Transverse colon (tissue), 4 donors: ENCODE results near the gene ELAVL1. TPM values are rescaled to one million over a fixed set of nuclear protein-coding genes. Genes with fewer than 3 reads are reported as not detected.

Source experiments
- DNase-seq: peaks from one replicate; pipeline ENCODE4 v3.0.0-alpha.2; 2019
- H3K27ac ChIP-seq, 4 donors: fragments of 200-600 bp; sonication (generic); 2 replicates each; pipeline ENCODE4 v1.5.1; 2016 to 2018; ENCODE audit warnings: inconsistent platforms in 4 of 4
- H3K27me3 ChIP-seq: fragments of 200-600 bp; sonication (generic); 2 replicates; pipeline ENCODE4 v1.5.1; 2017; ENCODE audit warnings: inconsistent platforms
- H3K36me3 ChIP-seq, 4 donors: fragments of 200-600 bp; sonication (generic); 2 replicates each; pipeline ENCODE4 v1.5.1; 2017 to 2019; ENCODE audit warnings: inconsistent platforms in 4 of 4
- H3K4me1 ChIP-seq, 4 donors: fragments of 200-600 bp; sonication (generic); 2 replicates each; pipeline ENCODE4 v1.5.1; 2017 to 2020; ENCODE audit warnings: inconsistent platforms in 4 of 4
- H3K4me3 ChIP-seq, 4 donors: fragments of 200-600 bp; sonication (generic); 1 replicate in 1 of 4; 2 replicates in 3 of 4; pipeline versions ENCODE4 v1.5.1 to v1.6.1; 2017 to 2019; ENCODE audit warnings: inconsistent platforms in 4 of 4
- H3K9me3 ChIP-seq, 2 donors: fragments of 200-600 bp; sonication (generic); 2 replicates each; pipeline ENCODE4 v1.5.1; 2017 to 2019; ENCODE audit warnings: inconsistent platforms in 2 of 2
- CTCF ChIP-seq, 5 experiments: fragments of 200-600 bp in 3 of 5; fragments of 450-650 bp in 2 of 5; sonication (generic) in 3 of 5; IDR thresholded peaks; 1 replicate in 2 of 5; 2 replicates in 3 of 5; pipeline ENCODE4 v1.5.1; 2016 to 2017; ENCODE audit warnings: antibody characterized with exemption in 5 of 5, inconsistent platforms in 3 of 5, mild to moderate bottlenecking in 2 of 5, moderate library complexity in 1 of 5
- EP300 ChIP-seq: sonication (generic); formaldehyde crosslinking; IDR thresholded peaks from one replicate; pipeline ENCODE4 v1.6.1; 2017; ENCODE audit warnings: antibody characterized with exemption, low read depth
- POLR2A ChIP-seq: fragments of 450-650 bp; IDR thresholded peaks from one replicate; pipeline ENCODE4 v1.6.1; 2016; ENCODE audit warnings: antibody characterized with exemption, mild to moderate bottlenecking, moderate library complexity
- POLR2AphosphoS5 ChIP-seq, 3 donors: sonication (generic); formaldehyde crosslinking; IDR thresholded peaks; one replicate each; pipeline ENCODE4 v1.6.1; 2016; ENCODE audit warnings: antibody characterized with exemption in 3 of 3
- WGBS, 2 donors: methylation state at CpG; one replicate each; pipeline ENCODE4 v1.1.5; 2018; ENCODE audit warnings: low coverage in 1 of 2; 5-methylcytosine and 5-hydroxymethylcytosine counted together
- in situ Hi-C, 4 donors: fragments of 200-750 bp; cut with MboI; loops; one replicate each; pipeline versions ENCODE4 v1.15.0 to v1.15.1; 2017; ENCODE audit warnings: low sequenced_read_pairs in 3 of 4, low pct_ligation_motif_present in 1 of 4, low pct_unique_long_range_greater_than_20kb in 1 of 4
- intact Hi-C: fragments of 100-400 bp; cut with DNase I; formaldehyde crosslinking; loops from one replicate; pipeline ENCODE4 v1.15.1; 2023; ENCODE audit warnings: low total_unique reads
- total RNA-seq, 4 donors: library from RNA; depleted of rRNA; stranded (reverse); fragments of >200 nt; gene quantifications; one replicate each; pipeline ENCODE4 v1.1.0, GENCODE V29; 2016

ELAVL1 gene
- total RNA-seq, 4 donors from 2014 or later, result 11.9 to 101 (median 22.4) TPM

- Histone ChIP-seq H3K4me3 (no peak overlapping the region), H3K9me3 (no peaks in the 10 kb centered on the region), H3K4me1 (peaks cover 4 to 8% (median 6%) of the 10 kb centered on the region in 4 donors), H3K27me3 (peaks cover 17% of the 10 kb centered on the region), H3K27ac (no peak overlapping the region), H3K36me3 (peaks cover 0 to 29% (median 14%) of the 10 kb centered on the region in 4 donors)
- in situ Hi-C loops, result no loop called here
- no peak for DNase-seq
- intact Hi-C loops, result no loop called here
- WGBS, 2 donors, result 90 to 91% methylated on average over 8 to 51 of the region's 54 CpGs
- TF ChIP-seq CTCF (IDR thresholded peaks at IDR 0.05), result no peak
- TF ChIP-seq EP300, result no peak
- no peak for TF ChIP-seq POLR2A
- TF ChIP-seq POLR2AphosphoS5 (IDR thresholded peaks at IDR 0.05), result no peak
Measured at GRCh38 chr19:7910321-7911161, 94.9 kb downstream of the ELAVL1 start.

GRCh38 chr19:7909471-7910067 is 95.9 kb downstream of the ELAVL1 start:
- WGBS, 2 donors, result 92% methylated on average over 21 of the region's 21 CpGs; no CpG with 5 or more reads in 1 of the 2 donors
- Histone ChIP-seq H3K27me3 (peaks cover 8% of the 10 kb centered on the region), H3K9me3 (no peaks in the 10 kb centered on the region), H3K4me1 (peaks cover 12 to 18% (median 15%) of the 10 kb centered on the region in 4 donors), H3K4me3 (no peak overlapping the region), H3K36me3 (peaks cover 0 to 29% (median 14%) of the 10 kb centered on the region in 4 donors), H3K27ac (no peak overlapping the region)
- intact Hi-C loops (loop anchor here (5.0 kb wide), 1 partner anchor 1552 kb away; no protein-coding TSS in a partner anchor), in situ Hi-C loops (no loop called here)
- TF ChIP-seq POLR2AphosphoS5 (IDR thresholded peaks at IDR 0.05) (no peak), EP300 (no peak), CTCF (IDR thresholded peaks at IDR 0.05) (no peak), POLR2A (no peak)
- DNase-seq, result no peak

GRCh38 chr19:7908742-7909461 is 96.5 kb downstream of the ELAVL1 start:
- in situ Hi-C loops, result no loop called here
- no peak for DNase-seq
- Histone ChIP-seq H3K36me3 (peaks cover 0 to 29% (median 14%) of the 10 kb centered on the region in 4 donors), H3K9me3 (no peaks in the 10 kb centered on the region), H3K4me3 (no peak overlapping the region), H3K27ac (no peak overlapping the region), H3K27me3 (peaks cover under 1% of the 10 kb centered on the region), H3K4me1 (peaks cover 15 to 23% (median 17%) of the 10 kb centered on the region in 4 donors)
- TF ChIP-seq POLR2AphosphoS5 (IDR thresholded peaks at IDR 0.05) (no peak), CTCF (IDR thresholded peaks at IDR 0.05) (no peak), EP300 (no peak), POLR2A (no peak)
- intact Hi-C loops, result loop anchor here (5.0 kb wide), 1 partner anchor 1552 kb away; no protein-coding TSS in a partner anchor
- 91% methylated on average over 13 of the region's 19 CpGs; no CpG with 5 or more reads in 1 of the 2 donors for WGBS, 2 donors

Other genes with a start within 250 kb of the ELAVL1 start
- gene CLEC4M, start 242.4 kb downstream of the ELAVL1 start, total RNA-seq, result under 1 TPM in 1 of 4 donors, not detected in 3; 0.16 TPM
- 10 to 100 TPM in 3 of 4 donors, 1 to 10 TPM in 1; 8.5 to 65.8 (median 15.0) TPM for gene EVI5L, start 175.4 kb downstream of the ELAVL1 start, total RNA-seq
- gene PRR36, start 131.3 kb downstream of the ELAVL1 start, total RNA-seq, result under 1 TPM in 1 of 4 donors, not detected in 3; 0.16 TPM
- gene LRRC8E, start 117.1 kb downstream of the ELAVL1 start, total RNA-seq, result 1 to 10 TPM in 1 of 4 donors, under 1 TPM in 1, not detected in 2; 0.79 to 1.5 TPM
- 100 to 1,000 TPM in 1 of 4 donors, 10 to 100 TPM in 3; 11.9 to 125 (median 20.9) TPM for gene MAP2K7, start 101.8 kb downstream of the ELAVL1 start, total RNA-seq
- 1 to 10 TPM in 1 of 4 donors, not detected in 3; 1.4 TPM for gene TGFBR3L, start 90.8 kb downstream of the ELAVL1 start, total RNA-seq
- 10 to 100 TPM; 11.4 to 35.9 (median 13.0) TPM for gene SNAPC2, start 85.3 kb downstream of the ELAVL1 start, total RNA-seq
- gene CTXN1, start 79.5 kb downstream of the ELAVL1 start, total RNA-seq, result 10 to 100 TPM in 1 of 4 donors, 1 to 10 TPM in 3; 2.9 to 29.7 (median 4.8) TPM
- 100 to 1,000 TPM in 1 of 4 donors, 10 to 100 TPM in 3; 59.7 to 102 (median 71.8) TPM for gene TIMM44, start 62.0 kb downstream of the ELAVL1 start, total RNA-seq
- gene CCL25, start 47.1 kb upstream of the ELAVL1 start, total RNA-seq, result not detected
- not detected for gene FBN3, start 144.0 kb upstream of the ELAVL1 start, total RNA-seq
- gene CERS4, start 203.7 kb upstream of the ELAVL1 start, total RNA-seq, result 10 to 100 TPM in 3 of 4 donors, 1 to 10 TPM in 1; 3.4 to 58.0 (median 19.7) TPM